Left hindlimb (tissue), 1 donor: ENCODE results near the gene HOXD3.

Source experiments
- DNase-seq: peaks from one replicate; pipeline ENCODE4 v3.0.0-alpha.2; 2018

The HOXD3 gene

GRCh38 chr2:176122052-176122682 lies 34.9 kb upstream of the HOXD3 start:
- DNase-seq, result no peak

- DNase-seq, result peak; percentile 85
Measured at GRCh38 chr2:176122683-176123410, 34.3 kb upstream of the HOXD3 start, which contains the start of gene HOXD9. HOXD9 (plus strand) TSS chr2:176122719; CDS start chr2:176122769, 50 bp downstream.

GRCh38 chr2:176123411-176124109 lies 33.5 kb upstream of the HOXD3 start:
- DNase-seq, result no peak

- DNase-seq, result peak; percentile 32
Measured at GRCh38 chr2:176124110-176124946, 32.8 kb upstream of the HOXD3 start.

- peak; percentile 21 for DNase-seq
Measured at GRCh38 chr2:176124947-176125771, 31.9 kb upstream of the HOXD3 start.

GRCh38 chr2:176125772-176126054 lies 31.4 kb upstream of the HOXD3 start:
- DNase-seq, result peak; percentile 12

- peak; percentile 68 for DNase-seq
Measured at GRCh38 chr2:176126929-176127773, 30.0 kb upstream of the HOXD3 start.

GRCh38 chr2:176127774-176128072 lies 29.4 kb upstream of the HOXD3 start:
- no peak for DNase-seq

- DNase-seq, result peak; percentile 82
Measured at GRCh38 chr2:176128172-176128981, 28.7 kb upstream of the HOXD3 start.

- peak; percentile 90 for DNase-seq
Measured at GRCh38 chr2:176128982-176129796, 27.9 kb upstream of the HOXD3 start, which contains the start of gene HOXD8. HOXD8 (plus strand) TSS chr2:176129705; CDS start chr2:176130367, 662 bp downstream.

- DNase-seq, result no peak
Measured at GRCh38 chr2:176129813-176130146, 27.3 kb upstream of the HOXD3 start.

GRCh38 chr2:176130147-176130956 lies 26.8 kb upstream of the HOXD3 start:
- DNase-seq, result peak; percentile 81

GRCh38 chr2:176130957-176131847 lies 25.9 kb upstream of the HOXD3 start:
- no peak for DNase-seq

GRCh38 chr2:176131848-176132158 lies 25.3 kb upstream of the HOXD3 start:
- DNase-seq, result no peak

GRCh38 chr2:176132205-176133171 lies 24.6 kb upstream of the HOXD3 start:
- DNase-seq, result no peak

- no peak for DNase-seq
Measured at GRCh38 chr2:176133389-176133788, 23.7 kb upstream of the HOXD3 start.

GRCh38 chr2:176134035-176134434 lies 23.1 kb upstream of the HOXD3 start:
- DNase-seq, result no peak
